Sigmoid colon (tissue), 7 donors: ENCODE data around the gene KL. TPM values are rescaled to one million over a fixed set of nuclear protein-coding genes. Genes with fewer than 3 reads are reported as not detected.

ENCODE experiments used
- DNase-seq: peaks from one replicate; pipeline ENCODE4 v3.0.0-alpha.2; 2019
- H3K27ac ChIP-seq, 4 donors: fragments of 200-600 bp; sonication (generic); one replicate each; pipeline ENCODE4 v1.5.1; 2016 to 2019; ENCODE audit warnings: mild to moderate bottlenecking in 1 of 4
- H3K27me3 ChIP-seq, 3 donors: fragments of 200-600 bp; sonication (generic); one replicate each; pipeline ENCODE4 v1.5.1; 2019; ENCODE audit warnings: mild to moderate bottlenecking in 1 of 3
- H3K36me3 ChIP-seq, 4 donors: fragments of 200-600 bp; sonication (generic); one replicate each; pipeline ENCODE4 v1.5.1; 2016 to 2019
- H3K4me1 ChIP-seq, 4 donors: fragments of 200-600 bp; sonication (generic); one replicate each; pipeline ENCODE4 v1.5.1; 2017 to 2019
- H3K4me3 ChIP-seq, 4 donors: fragments of 200-600 bp; sonication (generic); one replicate each; pipeline ENCODE4 v1.5.1; 2017 to 2019; ENCODE audit warnings: mild to moderate bottlenecking in 2 of 4, moderate library complexity in 1 of 4
- H3K9me3 ChIP-seq, 4 donors: fragments of 200-600 bp in 3 of 4; sonication (generic) in 3 of 4; one replicate each; pipeline versions ENCODE4 v1.5.1 to v1.6.1; 2013 to 2019
- EP300 ChIP-seq, 4 donors: sonication (generic); formaldehyde crosslinking; IDR thresholded peaks; one replicate each; pipeline ENCODE4 v1.6.1; 2017; ENCODE audit warnings: antibody characterized with exemption in 4 of 4
- POLR2A ChIP-seq, 2 donors: fragments of 450-650 bp; IDR thresholded peaks; one replicate each; pipeline ENCODE4 v1.6.1; 2016; ENCODE audit warnings: antibody characterized with exemption in 2 of 2, mild to moderate bottlenecking in 2 of 2, moderate library complexity in 2 of 2
- POLR2AphosphoS5 ChIP-seq, 4 donors: sonication (generic); formaldehyde crosslinking; IDR thresholded peaks; one replicate each; pipeline ENCODE4 v1.6.1; 2017; ENCODE audit warnings: antibody characterized with exemption in 4 of 4
- WGBS, 2 donors: extraction: QIAGEN DNeasy Blood & Tissue Kit; methylation state at CpG; one replicate each; pipeline ENCODE4 v1.1.7; 2013; 5-methylcytosine and 5-hydroxymethylcytosine counted together
- intact Hi-C: fragments of 100-400 bp; cut with DNase I; formaldehyde crosslinking; loops from one replicate; pipeline ENCODE4 v1.15.1; 2023
- polyA plus RNA-seq, 3 donors: library from polyadenylated mRNA; stranded (reverse); fragments of 200-250 nt; gene quantifications; one replicate each; pipeline ENCODE4 v1.2.3, GENCODE V29; 2013
- total RNA-seq, 4 donors: library from RNA; depleted of rRNA; stranded (reverse); fragments of >200 nt; gene quantifications; one replicate each; pipeline ENCODE4 v1.1.0, GENCODE V29; 2016
- TF ChIP-seq, protein P1 (sequence below), 4 experiments: fragments of 450-650 bp in 3 of 4; fragments of 200-600 bp in 1 of 4; IDR thresholded peaks; one replicate each; pipeline ENCODE4 v1.5.1; 2016 to 2019; ENCODE audit warnings: antibody characterized with exemption in 4 of 4, mild to moderate bottlenecking in 3 of 4, moderate library complexity in 2 of 4
- donor health status: healthy with polysubstance abuse.
- donor health status: Bipolar disorder and iron deficiency.
- donor health status: healthy.

The KL gene
- total and polyA plus RNA-seq, 7 donors, result 0.23 to 6.4 (median 3.8) TPM

DNA sequence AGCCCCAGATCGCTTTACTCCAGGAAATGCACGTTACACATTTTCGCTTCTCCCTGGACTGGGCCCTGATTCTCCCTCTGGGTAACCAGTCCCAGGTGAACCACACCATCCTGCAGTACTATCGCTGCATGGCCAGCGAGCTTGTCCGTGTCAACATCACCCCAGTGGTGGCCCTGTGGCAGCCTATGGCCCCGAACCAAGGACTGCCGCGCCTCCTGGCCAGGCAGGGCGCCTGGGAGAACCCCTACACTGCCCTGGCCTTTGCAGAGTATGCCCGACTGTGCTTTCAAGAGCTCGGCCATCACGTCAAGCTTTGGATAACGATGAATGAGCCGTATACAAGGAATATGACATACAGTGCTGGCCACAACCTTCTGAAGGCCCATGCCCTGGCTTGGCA lies 44.6 kb downstream of the KL start:
- Histone ChIP-seq H3K36me3 (no peaks in the 10 kb centered on the region), H3K27ac (no peak overlapping the region), H3K4me3 (no peak overlapping the region), H3K4me1 (peaks cover 0 to 17% (median 5%) of the 10 kb centered on the region in 4 donors), H3K27me3 (no peaks in the 10 kb centered on the region), H3K9me3 (no peaks in the 10 kb centered on the region)
- WGBS, 2 donors, result 92 to 97% methylated on average over 15 of the region's 15 CpGs
- intact Hi-C loops, result no loop called here
- DNase-seq, result no peak
- no peak for TF ChIP-seq POLR2AphosphoS5 (IDR thresholded peaks at IDR 0.05)
- TF ChIP-seq EP300 (IDR thresholded peaks at IDR 0.05), result no peak
- no peak for TF ChIP-seq POLR2A (IDR thresholded peaks at IDR 0.05)
- TF ChIP-seq, protein P1, sequence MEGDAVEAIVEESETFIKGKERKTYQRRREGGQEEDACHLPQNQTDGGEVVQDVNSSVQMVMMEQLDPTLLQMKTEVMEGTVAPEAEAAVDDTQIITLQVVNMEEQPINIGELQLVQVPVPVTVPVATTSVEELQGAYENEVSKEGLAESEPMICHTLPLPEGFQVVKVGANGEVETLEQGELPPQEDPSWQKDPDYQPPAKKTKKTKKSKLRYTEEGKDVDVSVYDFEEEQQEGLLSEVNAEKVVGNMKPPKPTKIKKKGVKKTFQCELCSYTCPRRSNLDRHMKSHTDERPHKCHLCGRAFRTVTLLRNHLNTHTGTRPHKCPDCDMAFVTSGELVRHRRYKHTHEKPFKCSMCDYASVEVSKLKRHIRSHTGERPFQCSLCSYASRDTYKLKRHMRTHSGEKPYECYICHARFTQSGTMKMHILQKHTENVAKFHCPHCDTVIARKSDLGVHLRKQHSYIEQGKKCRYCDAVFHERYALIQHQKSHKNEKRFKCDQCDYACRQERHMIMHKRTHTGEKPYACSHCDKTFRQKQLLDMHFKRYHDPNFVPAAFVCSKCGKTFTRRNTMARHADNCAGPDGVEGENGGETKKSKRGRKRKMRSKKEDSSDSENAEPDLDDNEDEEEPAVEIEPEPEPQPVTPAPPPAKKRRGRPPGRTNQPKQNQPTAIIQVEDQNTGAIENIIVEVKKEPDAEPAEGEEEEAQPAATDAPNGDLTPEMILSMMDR (IDR thresholded peaks at IDR 0.05), result no peak

DNA sequence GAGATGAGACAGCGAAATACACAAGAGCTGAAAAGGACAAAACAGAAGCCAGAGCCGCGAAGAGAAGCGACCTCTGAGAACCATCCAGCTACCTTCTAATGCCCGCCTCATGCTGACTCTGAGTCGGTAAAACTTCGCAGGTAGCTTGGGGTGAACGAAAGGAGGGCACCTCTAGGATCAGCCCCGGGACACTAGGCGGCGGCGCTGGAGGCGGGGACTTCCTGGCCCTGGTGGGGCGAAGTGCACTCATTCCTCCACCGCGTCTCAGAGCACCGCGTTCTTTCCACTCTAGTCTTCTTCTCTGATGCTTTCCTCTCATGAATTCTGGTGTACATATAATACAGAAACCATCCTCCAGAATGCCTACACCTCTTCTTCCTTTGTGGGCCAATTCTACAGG lies 50.1 kb downstream of the KL start:
- Histone ChIP-seq H3K27me3 (no peaks in the 10 kb centered on the region), H3K4me1 (no peaks in the 10 kb centered on the region), H3K4me3 (no peak overlapping the region), H3K9me3 (no peaks in the 10 kb centered on the region), H3K27ac (no peak overlapping the region), H3K36me3 (no peaks in the 10 kb centered on the region)
- TF ChIP-seq, protein P1 (IDR thresholded peaks at IDR 0.05), result no peak
- TF ChIP-seq EP300 (IDR thresholded peaks at IDR 0.05) (no peak), POLR2A (IDR thresholded peaks at IDR 0.05) (no peak), POLR2AphosphoS5 (IDR thresholded peaks at IDR 0.05) (no peak)
- no peak for DNase-seq
- intact Hi-C loops, result no loop called here
- 96 to 97% methylated on average over 18 of the region's 18 CpGs for WGBS, 2 donors

DNA sequence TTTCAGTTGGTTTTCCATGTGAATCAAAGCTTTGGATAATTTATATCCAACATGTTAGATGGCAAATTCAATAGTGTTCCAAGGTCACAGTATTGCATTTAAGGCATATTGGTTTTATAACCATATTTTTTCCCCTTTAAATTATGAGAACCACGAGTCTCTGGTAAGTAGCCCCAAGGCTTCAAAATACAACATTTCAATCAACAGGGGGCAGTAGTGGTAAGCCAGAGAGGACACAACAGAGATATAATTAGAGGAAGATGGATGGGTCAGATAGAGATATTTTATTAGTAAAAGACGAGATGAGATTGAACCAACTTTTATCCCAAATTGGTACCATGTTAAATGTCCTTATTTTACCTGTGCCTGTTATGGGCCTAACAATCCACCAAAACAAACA lies 53.1 kb downstream of the KL start:
- intact Hi-C loops, result no loop called here
- no peaks in the 10 kb centered on the region for H3K4me1 ChIP-seq

DNA sequence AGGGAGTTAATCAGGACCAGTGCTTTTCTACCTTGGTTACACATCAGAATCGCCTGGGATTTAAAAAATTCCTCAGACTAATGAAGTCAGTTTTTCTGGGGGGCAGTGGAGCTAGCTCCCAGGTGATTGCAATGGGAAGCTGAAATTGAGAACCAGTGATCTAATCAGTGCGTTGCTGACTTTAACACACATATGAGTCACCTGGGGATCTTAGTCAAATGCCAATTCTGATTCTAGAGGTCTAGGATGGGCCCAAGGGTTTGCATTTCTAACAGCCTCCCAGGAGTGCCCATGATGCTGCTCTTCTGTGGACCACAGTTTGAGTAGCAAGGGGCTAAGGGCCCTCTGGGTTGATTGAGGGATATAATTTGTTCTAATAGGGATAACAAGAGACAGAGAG lies 54.5 kb downstream of the KL start:
- no peak for DNase-seq
- H3K4me3 ChIP-seq, result no peak overlapping the region
- TF ChIP-seq EP300 (IDR thresholded peaks at IDR 0.05), result no peak
- H3K9me3 ChIP-seq, result no peaks in the 10 kb centered on the region
- WGBS, 2 donors, result 86 to 91% methylated on average over 2 of the region's 2 CpGs
- H3K27me3 ChIP-seq, result no peaks in the 10 kb centered on the region
- H3K4me1 ChIP-seq, result peaks cover 0 to 13% (median 5%) of the 10 kb centered on the region in 4 donors
- no peaks in the 10 kb centered on the region for H3K36me3 ChIP-seq
- intact Hi-C loops, result no loop called here
- no peak overlapping the region for H3K27ac ChIP-seq

More for the DNA sequence above, 53.1 kb downstream of the KL start:
- Histone ChIP-seq H3K27ac (no peak overlapping the region), H3K4me3 (no peak overlapping the region), H3K27me3 (no peaks in the 10 kb centered on the region), H3K36me3 (no peaks in the 10 kb centered on the region), H3K9me3 (no peaks in the 10 kb centered on the region)
- DNase-seq, result no peak
- TF ChIP-seq EP300 (IDR thresholded peaks at IDR 0.05), result no peak
- no peak for TF ChIP-seq POLR2AphosphoS5 (IDR thresholded peaks at IDR 0.05)
- TF ChIP-seq, protein P1 (IDR thresholded peaks at IDR 0.05), result no peak
- no peak for TF ChIP-seq POLR2A (IDR thresholded peaks at IDR 0.05)
- WGBS, 2 donors, result 85 to 89% methylated on average over 2 of the region's 2 CpGs

DNA sequence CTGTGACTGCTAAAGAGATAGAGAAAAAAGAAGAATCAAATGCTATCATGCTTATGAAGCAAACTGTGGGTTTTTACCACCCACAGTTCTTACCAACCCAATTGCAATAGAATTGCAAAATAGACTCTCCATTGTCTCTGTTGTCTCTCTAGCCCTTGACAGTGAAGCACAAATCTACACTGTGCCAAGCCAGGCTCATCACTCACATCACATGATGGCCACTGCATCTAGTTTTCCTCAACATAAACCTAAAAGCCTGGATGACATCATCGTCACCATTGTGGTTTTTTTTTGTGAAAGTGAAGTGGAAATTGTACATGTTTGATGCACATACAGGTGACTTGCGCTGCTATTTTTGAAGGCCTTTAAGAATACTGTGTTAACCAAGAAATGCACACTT lies 56.1 kb downstream of the KL start:
- WGBS, 2 donors, result 89 to 94% methylated on average over 2 of the region's 2 CpGs
- peaks cover 0 to 17% (median 5%) of the 10 kb centered on the region in 4 donors for H3K4me1 ChIP-seq

More for the DNA sequence above, 56.1 kb downstream of the KL start:
- TF ChIP-seq EP300 (IDR thresholded peaks at IDR 0.05), result no peak
- TF ChIP-seq, protein P1 (IDR thresholded peaks at IDR 0.05), result no peak
- no peak for TF ChIP-seq POLR2A (IDR thresholded peaks at IDR 0.05)
- TF ChIP-seq POLR2AphosphoS5 (IDR thresholded peaks at IDR 0.05), result no peak
- intact Hi-C loops, result no loop called here
- Histone ChIP-seq H3K4me3 (no peak overlapping the region), H3K27me3 (no peaks in the 10 kb centered on the region), H3K36me3 (no peaks in the 10 kb centered on the region), H3K27ac (no peak overlapping the region), H3K9me3 (no peaks in the 10 kb centered on the region)
- no peak for DNase-seq
